MM.1S (cell line): ENCODE measurements around the gene RTN3.

Source experiments
- EZH2 ChIP-seq: fragments of 300-600 bp; sonication (generic); optimal IDR thresholded peaks from 2 replicates; pipeline ENCODE3; 2017; ENCODE audit warnings: low read depth, mild to moderate bottlenecking, antibody characterized with exemption, low read length, mixed read lengths
- EZH2phosphoT487 ChIP-seq: fragments of 300-600 bp; sonication (generic); IDR thresholded peaks from 2 replicates; pipeline ENCODE4 v1.6.1; 2018; ENCODE audit warnings: antibody characterized with exemption, low read length
- TF ChIP-seq, protein P1 (sequence below): fragments of 300-600 bp; sonication (generic); IDR thresholded peaks from 2 replicates; pipeline ENCODE4 v1.5.1; 2016; ENCODE audit warnings: antibody characterized with exemption, low read length, mixed read lengths

DNA sequence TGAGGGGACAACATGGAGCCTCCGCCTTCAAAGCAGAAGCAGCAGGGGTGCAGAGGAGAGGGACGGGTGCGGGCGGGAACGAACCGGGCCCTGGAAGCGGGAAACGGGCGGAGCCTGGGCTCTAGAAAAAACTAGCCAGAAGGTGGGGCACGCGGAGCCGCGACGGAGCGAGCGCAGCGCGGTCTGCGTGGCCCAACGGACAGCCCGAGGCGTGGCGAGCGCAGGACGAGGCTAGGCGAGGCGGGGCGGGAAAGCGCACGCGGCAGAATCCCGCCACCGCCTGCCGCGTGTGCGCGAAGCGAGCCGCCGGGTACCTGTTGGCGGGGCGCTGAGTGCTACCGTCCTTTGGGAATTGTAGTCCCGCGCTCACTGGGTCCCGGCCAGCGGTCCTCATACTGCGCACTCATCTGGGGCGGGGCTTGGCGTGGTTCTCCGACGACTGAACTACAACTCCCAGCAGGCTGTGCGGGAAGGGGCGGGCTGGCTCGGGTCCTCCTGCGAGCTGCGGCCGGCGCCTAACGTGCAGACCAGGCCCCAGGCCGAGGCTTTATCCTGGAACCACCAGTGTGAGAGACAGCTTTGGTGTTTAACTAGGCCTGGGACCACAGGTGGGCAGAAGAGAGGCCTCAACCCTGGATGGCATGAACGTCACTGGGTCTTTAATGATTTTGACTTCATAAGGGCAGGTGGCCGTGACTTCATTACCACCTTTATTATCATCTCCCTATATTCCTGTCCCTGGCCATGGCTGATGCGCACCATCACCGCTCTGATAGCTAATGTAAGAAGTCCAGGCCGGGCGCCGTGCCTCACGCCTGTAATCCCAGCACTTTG is 9.8 kb upstream of the RTN3 start, which contains the start of gene ATL3:
- TF ChIP-seq, protein P1, sequence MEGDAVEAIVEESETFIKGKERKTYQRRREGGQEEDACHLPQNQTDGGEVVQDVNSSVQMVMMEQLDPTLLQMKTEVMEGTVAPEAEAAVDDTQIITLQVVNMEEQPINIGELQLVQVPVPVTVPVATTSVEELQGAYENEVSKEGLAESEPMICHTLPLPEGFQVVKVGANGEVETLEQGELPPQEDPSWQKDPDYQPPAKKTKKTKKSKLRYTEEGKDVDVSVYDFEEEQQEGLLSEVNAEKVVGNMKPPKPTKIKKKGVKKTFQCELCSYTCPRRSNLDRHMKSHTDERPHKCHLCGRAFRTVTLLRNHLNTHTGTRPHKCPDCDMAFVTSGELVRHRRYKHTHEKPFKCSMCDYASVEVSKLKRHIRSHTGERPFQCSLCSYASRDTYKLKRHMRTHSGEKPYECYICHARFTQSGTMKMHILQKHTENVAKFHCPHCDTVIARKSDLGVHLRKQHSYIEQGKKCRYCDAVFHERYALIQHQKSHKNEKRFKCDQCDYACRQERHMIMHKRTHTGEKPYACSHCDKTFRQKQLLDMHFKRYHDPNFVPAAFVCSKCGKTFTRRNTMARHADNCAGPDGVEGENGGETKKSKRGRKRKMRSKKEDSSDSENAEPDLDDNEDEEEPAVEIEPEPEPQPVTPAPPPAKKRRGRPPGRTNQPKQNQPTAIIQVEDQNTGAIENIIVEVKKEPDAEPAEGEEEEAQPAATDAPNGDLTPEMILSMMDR = no peak; the same call in 1 of the 2 replicates
- TF ChIP-seq EZH2phosphoT487 (no peak), EZH2 (no peak)
